ENCODE results near the gene GBGT1.

Gene GBGT1

GRCh38 chr9:133167769-133168168 is 4.1 kb upstream of the GBGT1 start:
- FAIRE-seq (no peak), DNase-seq (ENCODE audit: insufficient read length, low spot score) (no peak)
- no peak for TF ChIP-seq CTCF (IDR thresholded peaks at IDR 0.05; ENCODE audit: insufficient read depth, missing control alignments)

- no peak for FAIRE-seq
- no peak for DNase-seq (ENCODE audit: insufficient read length, low spot score)
- no peak for TF ChIP-seq CTCF (IDR thresholded peaks at IDR 0.05; ENCODE audit: insufficient read depth, missing control alignments)
Measured at GRCh38 chr9:133167096-133167730, 3.5 kb upstream of the GBGT1 start.

GRCh38 chr9:133166392-133166791 is 2.7 kb upstream of the GBGT1 start:
- FAIRE-seq (no peak), DNase-seq (ENCODE audit: insufficient read length, low spot score) (no peak)
- no peak for TF ChIP-seq CTCF (IDR thresholded peaks at IDR 0.05; ENCODE audit: insufficient read depth, missing control alignments)

GRCh38 chr9:133165452-133165730 is 1.7 kb upstream of the GBGT1 start:
- no peak for FAIRE-seq
- TF ChIP-seq CTCF (IDR thresholded peaks at IDR 0.05; ENCODE audit: insufficient read depth, missing control alignments): no peak
- no peak for DNase-seq (ENCODE audit: insufficient read length, low spot score)

- DNase-seq (ENCODE audit: insufficient read length, low spot score) (no peak), FAIRE-seq (no peak)
- TF ChIP-seq CTCF (IDR thresholded peaks at IDR 0.05; ENCODE audit: insufficient read depth, missing control alignments): no peak
Measured at GRCh38 chr9:133164191-133164590, 477 bp upstream of the GBGT1 start.

- TF ChIP-seq CTCF (IDR thresholded peaks at IDR 0.05; ENCODE audit: insufficient read depth, missing control alignments): no peak
- no peak for DNase-seq (ENCODE audit: insufficient read length, low spot score)
- FAIRE-seq: no peak
Measured at GRCh38 chr9:133162861-133163503, 732 bp downstream of the GBGT1 start.

GRCh38 chr9:133161547-133161950 is 2.2 kb downstream of the GBGT1 start:
- no peak for TF ChIP-seq CTCF (IDR thresholded peaks at IDR 0.05; ENCODE audit: insufficient read depth, missing control alignments)
- DNase-seq (ENCODE audit: insufficient read length, low spot score) (no peak), FAIRE-seq (no peak)
